ENCODE results near the gene MCHR1. TPM values are rescaled to one million over a fixed set of nuclear protein-coding genes. Genes with fewer than 3 reads are reported as not detected.
A peak's percentile ranks its signal among the peaks of the same experiment; 100 is the strongest.
"Not testable (repeated sequence)": the region's sequence is repeated elsewhere in the genome, so short reads cannot be mapped to it uniquely, and the experiment has no call there.

MCHR1 gene
- total and polyA plus RNA-seq, 2 experiments from 2014 or later: 0.11 to 0.65 TPM

GRCh38 chr22:40712311-40712710, 33.0 kb downstream of the MCHR1 start:
- 92 to 97% methylated on average over 12 of the region's 12 CpGs for WGBS, 2 experiments (ENCODE audit: low coverage in 1 of 2, low lambda C conversion rate in 2 of 2, missing lambda C conversion rate in 2 of 2)
- H3K4me1 ChIP-seq (ENCODE audit: insufficient read depth): no peaks in the 10 kb centered on the region; the same call in 1 of the 2 replicates
- no peak overlapping the region for H3K4me2 ChIP-seq (ENCODE audit: unreplicated experiment)
- in situ Hi-C loops (cut with MboI): no loop called here
- H3F3A ChIP-seq (ENCODE audit: insufficient read depth): no peaks in the 10 kb centered on the region
- TF ChIP-seq EZH2phosphoT487 (IDR thresholded peaks at IDR 0.05; ENCODE audit: insufficient read depth, low read depth) (no peak), EZH2 (IDR thresholded peaks at IDR 0.05; ENCODE audit: insufficient read depth, poor library complexity, severe bottlenecking) (no peak)
- H3K9ac ChIP-seq: no peak overlapping the region
- no peaks in the 10 kb centered on the region for H3K9me3 ChIP-seq (ENCODE audit: low read depth)
- no peak overlapping the region for H2AFZ ChIP-seq
- H3K79me2 ChIP-seq (ENCODE audit: insufficient read depth): no peaks in the 10 kb centered on the region
- H3K9me2 ChIP-seq (ENCODE audit: insufficient read depth): no peaks in the 10 kb centered on the region
- H4K20me1 ChIP-seq (ENCODE audit: insufficient read depth): no peaks in the 10 kb centered on the region
- no peak for DNase-seq
- H3K27me3 ChIP-seq (replicated peaks; ENCODE audit: insufficient read depth): no peaks in the 10 kb centered on the region; the same call in 1 of the 2 replicates
- H3K4me3 ChIP-seq: no peak overlapping the region
- H3K36me3 ChIP-seq (ENCODE audit: low read depth): no peaks in the 10 kb centered on the region
- no peak overlapping the region for H3K27ac ChIP-seq

GRCh38 chr22:40714499-40715337, 35.4 kb downstream of the MCHR1 start:
- DNase-seq: peak; percentile 53
- H4K20me1 ChIP-seq (ENCODE audit: insufficient read depth): no peaks in the 10 kb centered on the region
- H3K4me3 ChIP-seq: no peak overlapping the region
- H3K27ac ChIP-seq: no peak overlapping the region
- no peak overlapping the region for H3K4me2 ChIP-seq (ENCODE audit: unreplicated experiment)
- no peak overlapping the region for H3K9ac ChIP-seq
- TF ChIP-seq EZH2 (IDR thresholded peaks at IDR 0.05; ENCODE audit: insufficient read depth, poor library complexity, severe bottlenecking) (no peak), EZH2phosphoT487 (IDR thresholded peaks at IDR 0.05; ENCODE audit: insufficient read depth, low read depth) (no peak)
- H2AFZ ChIP-seq: no peak overlapping the region
- H3K36me3 ChIP-seq (ENCODE audit: low read depth): no peaks in the 10 kb centered on the region
- no peaks in the 10 kb centered on the region for H3K9me2 ChIP-seq (ENCODE audit: insufficient read depth)
- H3K27me3 ChIP-seq (replicated peaks; ENCODE audit: insufficient read depth): no peaks in the 10 kb centered on the region; the same call in 1 of the 2 replicates
- no peaks in the 10 kb centered on the region; the same call in 1 of the 2 replicates for H3K4me1 ChIP-seq (ENCODE audit: insufficient read depth)
- H3K9me3 ChIP-seq (ENCODE audit: low read depth): no peaks in the 10 kb centered on the region
- H3K79me2 ChIP-seq (ENCODE audit: insufficient read depth): no peaks in the 10 kb centered on the region
- 9 to 12% methylated on average over 13 of the region's 13 CpGs for WGBS, 2 experiments (ENCODE audit: low coverage in 1 of 2, low lambda C conversion rate in 2 of 2, missing lambda C conversion rate in 2 of 2)
- in situ Hi-C loops (cut with MboI): no loop called here
- no peaks in the 10 kb centered on the region for H3F3A ChIP-seq (ENCODE audit: insufficient read depth)

GRCh38 chr22:40716116-40716515, 36.8 kb downstream of the MCHR1 start:
- H3K36me3 ChIP-seq (ENCODE audit: low read depth): no peaks in the 10 kb centered on the region
- H3K9ac ChIP-seq: no peak overlapping the region
- H4K20me1 ChIP-seq (ENCODE audit: insufficient read depth): no peaks in the 10 kb centered on the region
- H3K27ac ChIP-seq: no peak overlapping the region
- no peak overlapping the region for H3K4me2 ChIP-seq (ENCODE audit: unreplicated experiment)
- no peaks in the 10 kb centered on the region; the same call in 1 of the 2 replicates for H3K27me3 ChIP-seq (replicated peaks; ENCODE audit: insufficient read depth)
- no peak overlapping the region for H2AFZ ChIP-seq
- no peak overlapping the region for H3K4me3 ChIP-seq
- no peak for TF ChIP-seq EZH2 (IDR thresholded peaks at IDR 0.05; ENCODE audit: insufficient read depth, poor library complexity, severe bottlenecking)
- no peak for TF ChIP-seq EZH2phosphoT487 (IDR thresholded peaks at IDR 0.05; ENCODE audit: insufficient read depth, low read depth)
- in situ Hi-C loops (cut with MboI): no loop called here
- peaks cover 5% of the 10 kb centered on the region for H3K4me1 ChIP-seq (ENCODE audit: insufficient read depth)
- no peaks in the 10 kb centered on the region for H3K79me2 ChIP-seq (ENCODE audit: insufficient read depth)
- no peak for DNase-seq
- H3K9me3 ChIP-seq (ENCODE audit: low read depth): no peaks in the 10 kb centered on the region
- peaks cover 8% of the 10 kb centered on the region for H3F3A ChIP-seq (ENCODE audit: insufficient read depth)
- 90 to 94% methylated on average over 9 of the region's 9 CpGs for WGBS, 2 experiments (ENCODE audit: low coverage in 1 of 2, low lambda C conversion rate in 2 of 2, missing lambda C conversion rate in 2 of 2)
- H3K9me2 ChIP-seq (ENCODE audit: insufficient read depth): no peaks in the 10 kb centered on the region

- H2AFZ ChIP-seq; H3K9ac ChIP-seq; H3K4me2 ChIP-seq (ENCODE audit: unreplicated experiment); in situ Hi-C loops (cut with MboI); H3K36me3 ChIP-seq (ENCODE audit: low read depth); H3K9me3 ChIP-seq (ENCODE audit: low read depth); H3K4me1 ChIP-seq (ENCODE audit: insufficient read depth); H3K4me3 ChIP-seq; H3K27me3 ChIP-seq (replicated peaks; ENCODE audit: insufficient read depth); H4K20me1 ChIP-seq (ENCODE audit: insufficient read depth); H3K27ac ChIP-seq; H3K9me2 ChIP-seq (ENCODE audit: insufficient read depth); DNase-seq; H3K79me2 ChIP-seq (ENCODE audit: insufficient read depth): not testable (repeated sequence)
- WGBS, 2 experiments (ENCODE audit: low coverage in 1 of 2, low lambda C conversion rate in 2 of 2, missing lambda C conversion rate in 2 of 2): 87 to 90% methylated on average over 5 of the region's 5 CpGs
- H3F3A ChIP-seq (ENCODE audit: insufficient read depth): peaks cover 11% of the 10 kb centered on the region
Measured at GRCh38 chr22:40717657-40718056, 38.4 kb downstream of the MCHR1 start.
